Small intestine (tissue), 7 donors: Measurements from ENCODE around the gene AZU1. TPM values are rescaled to one million over a fixed set of nuclear protein-coding genes. Genes with fewer than 3 reads are reported as not detected.

Experiments
- DNase-seq, 2 donors: peaks; one replicate each; pipeline versions ENCODE4 v3.0.0 to v3.0.0-alpha.2; 2013
- FAIRE-seq: peaks from 2 replicates; lab custom pipeline; 2012; peaks lifted over from hg19 to GRCh38; lab: Jason Lieb, UNC
- H3K27ac ChIP-seq, 3 donors: one replicate each; pipeline ENCODE4 v1.5.1; 2013; ENCODE audit warnings: low read length in 2 of 3, mild to moderate bottlenecking in 2 of 3, control low read depth in 1 of 3, inconsistent platforms in 1 of 3, low read depth in 1 of 3, moderate library complexity in 1 of 3
- H3K27me3 ChIP-seq, 3 donors: one replicate each; pipeline ENCODE4 v1.6.1; 2013; ENCODE audit warnings: low read length in 3 of 3, inconsistent platforms in 1 of 3; ENCODE audit not compliant: control insufficient read depth in 3 of 3, insufficient read depth in 3 of 3
- H3K36me3 ChIP-seq, 3 donors: one replicate each; pipeline ENCODE4 v1.6.1; 2013; ENCODE audit warnings: low read length in 3 of 3, inconsistent platforms in 1 of 3, low read depth in 1 of 3, mild to moderate bottlenecking in 1 of 3, moderate library complexity in 1 of 3; ENCODE audit not compliant: control insufficient read depth in 3 of 3, insufficient read depth in 2 of 3
- H3K4me1 ChIP-seq, 3 donors: one replicate each; pipeline ENCODE4 v1.6.1; 2013; ENCODE audit warnings: low read length in 2 of 3, inconsistent platforms in 1 of 3, low read depth in 1 of 3, mild to moderate bottlenecking in 1 of 3, moderate library complexity in 1 of 3; ENCODE audit not compliant: control insufficient read depth in 3 of 3, insufficient read depth in 2 of 3
- H3K4me3 ChIP-seq, 3 donors: one replicate each; pipeline ENCODE4 v1.5.1; 2013; ENCODE audit warnings: low read length in 3 of 3, control low read depth in 1 of 3, inconsistent platforms in 1 of 3, low read depth in 1 of 3, mild to moderate bottlenecking in 1 of 3, moderate library complexity in 1 of 3
- H3K9me3 ChIP-seq, 2 donors: one replicate each; pipeline ENCODE4 v1.6.1; 2013; ENCODE audit warnings: low read depth in 1 of 2, low read length in 1 of 2; ENCODE audit not compliant: control insufficient read depth in 2 of 2, insufficient read depth in 1 of 2
- WGBS, 3 donors: extraction: QIAGEN DNeasy Blood & Tissue Kit; methylation state at CpG; one replicate each; pipeline ENCODE4 v1.1.7; 2013; 5-methylcytosine and 5-hydroxymethylcytosine counted together
- polyA plus RNA-seq, 4 donors: library from polyadenylated mRNA; stranded (reverse) in 3 of 4; unstranded in 1 of 4; fragments of 200-250 nt in 3 of 4; fragments of 120-200 nt in 1 of 4; gene quantifications; one replicate each; pipeline versions ENCODE4 v1.2.1 to v1.2.3, GENCODE V29; 2013
- donor health status: healthy with polysubstance abuse.
- donor health status: control.
- donor health status: control.
- donor health status: Bipolar disorder and iron deficiency.
- donor health status: healthy.

Gene AZU1
- polyA plus RNA-seq, 4 donors, result 0.22 TPM; not detected in 3

- peaks cover 0 to 2% of the 10 kb centered on the region in 2 donors for H3K9me3 ChIP-seq
- H3K4me1 ChIP-seq, result peaks cover 0 to 3% (median 0%) of the 10 kb centered on the region in 3 donors
- H3K36me3 ChIP-seq, result peaks cover 0 to 71% (median 4%) of the 10 kb centered on the region in 3 donors
- no peak for DNase-seq
- WGBS, 3 donors, result 93 to 94% (median 93%) methylated on average over 38 to 39 of the region's 39 CpGs
- H3K27me3 ChIP-seq, result no peaks in the 10 kb centered on the region
- H3K4me3 ChIP-seq, result no peak overlapping the region
- no peak for FAIRE-seq
- no peak overlapping the region for H3K27ac ChIP-seq
Measured at GRCh38 chr19:867855-868457, 40.3 kb downstream of the AZU1 start.

GRCh38 chr19:868458-869244 is 41.0 kb downstream of the AZU1 start:
- Histone ChIP-seq H3K36me3 (peaks cover 0 to 76% (median 5%) of the 10 kb centered on the region in 3 donors), H3K4me1 (peaks cover 0 to 3% (median 0%) of the 10 kb centered on the region in 3 donors), H3K27me3 (no peaks in the 10 kb centered on the region), H3K9me3 (peaks cover 0 to 2% of the 10 kb centered on the region in 2 donors), H3K27ac (peak overlapping the region in 2 of 3 donors; percentile 17 to 71), H3K4me3 (no peak overlapping the region)
- no peak for FAIRE-seq
- no peak for DNase-seq
- 91 to 95% (median 93%) methylated on average over 29 to 34 of the region's 34 CpGs for WGBS, 3 donors

- Histone ChIP-seq H3K9me3 (peaks cover 0 to 2% of the 10 kb centered on the region in 2 donors), H3K27ac (peak overlapping the region in 2 of 3 donors; percentile 17 to 80), H3K36me3 (peaks cover 0 to 80% (median 7%) of the 10 kb centered on the region in 3 donors), H3K27me3 (no peaks in the 10 kb centered on the region), H3K4me3 (no peak overlapping the region), H3K4me1 (peaks cover 0 to 3% (median 0%) of the 10 kb centered on the region in 3 donors)
- no peak for FAIRE-seq
- WGBS, 3 donors, result 71 to 82% (median 77%) methylated on average over 28 to 29 of the region's 29 CpGs
- DNase-seq, result no peak
Measured at GRCh38 chr19:869245-870177, 41.9 kb downstream of the AZU1 start.

- 84 to 92% (median 87%) methylated on average over 8 of the region's 8 CpGs for WGBS, 3 donors
- Histone ChIP-seq H3K4me3 (no peak overlapping the region), H3K36me3 (peaks cover 0 to 83% (median 9%) of the 10 kb centered on the region in 3 donors), H3K27me3 (no peaks in the 10 kb centered on the region), H3K27ac (peak overlapping the region in 1 of 3 donors; percentile 80), H3K4me1 (peaks cover 0 to 3% (median 0%) of the 10 kb centered on the region in 3 donors), H3K9me3 (peaks cover 0 to 2% of the 10 kb centered on the region in 2 donors)
- FAIRE-seq, result no peak
- DNase-seq, result no peak
Measured at GRCh38 chr19:870314-870713, 42.7 kb downstream of the AZU1 start.

GRCh38 chr19:870963-871401 is 43.3 kb downstream of the AZU1 start:
- FAIRE-seq (no peak), DNase-seq (no peak)
- Histone ChIP-seq H3K4me1 (peaks cover 0 to 3% (median 0%) of the 10 kb centered on the region in 3 donors), H3K4me3 (no peak overlapping the region), H3K27me3 (no peaks in the 10 kb centered on the region), H3K36me3 (peaks cover 0 to 86% (median 9%) of the 10 kb centered on the region in 3 donors), H3K9me3 (peaks cover 0 to 2% of the 10 kb centered on the region in 2 donors), H3K27ac (peak overlapping the region in 1 of 3 donors; percentile 51)
- 84 to 90% (median 85%) methylated on average over 18 to 28 of the region's 28 CpGs for WGBS, 3 donors

- peak overlapping the region in 1 of 3 donors; percentile 37 for H3K4me3 ChIP-seq
- no peak for FAIRE-seq
- DNase-seq, result peak in 1 of 2 donors; percentile 38
- H3K27me3 ChIP-seq, result no peaks in the 10 kb centered on the region
- peaks cover 0 to 2% of the 10 kb centered on the region in 2 donors for H3K9me3 ChIP-seq
- WGBS, 3 donors, result 70 to 92% (median 77%) methylated on average over 19 to 24 of the region's 33 CpGs
- H3K36me3 ChIP-seq, result peaks cover 0 to 90% (median 9%) of the 10 kb centered on the region in 3 donors
- peak overlapping the region in 2 of 3 donors; percentile 38 to 71 for H3K27ac ChIP-seq
- peaks cover 0 to 3% (median 0%) of the 10 kb centered on the region in 3 donors for H3K4me1 ChIP-seq
Measured at GRCh38 chr19:871446-872265, 44.0 kb downstream of the AZU1 start.

GRCh38 chr19:872266-872951 is 44.8 kb downstream of the AZU1 start:
- H3K27ac ChIP-seq, result peak overlapping the region in 2 of 3 donors; percentile 38 to 71
- peaks cover 0 to 3% (median 0%) of the 10 kb centered on the region in 3 donors for H3K4me1 ChIP-seq
- H3K27me3 ChIP-seq, result no peaks in the 10 kb centered on the region
- FAIRE-seq, result no peak
- peak overlapping the region in 1 of 3 donors; percentile 37 for H3K4me3 ChIP-seq
- peaks cover 4 to 90% (median 9%) of the 10 kb centered on the region in 3 donors for H3K36me3 ChIP-seq
- 27 to 53% (median 33%) methylated on average over 26 to 27 of the region's 27 CpGs for WGBS, 3 donors
- peak; percentile 79 to 80 for DNase-seq
- H3K9me3 ChIP-seq, result peaks cover 0 to 2% of the 10 kb centered on the region in 2 donors
